HK-2 (cell line): ENCODE measurements around the gene ANKDD1A.

ENCODE experiments used
- DNase-seq: peaks from one replicate; pipeline ENCODE4 v3.0.0-alpha.2; 2018; ENCODE audit not compliant: unreplicated experiment

Gene ANKDD1A

DNA sequence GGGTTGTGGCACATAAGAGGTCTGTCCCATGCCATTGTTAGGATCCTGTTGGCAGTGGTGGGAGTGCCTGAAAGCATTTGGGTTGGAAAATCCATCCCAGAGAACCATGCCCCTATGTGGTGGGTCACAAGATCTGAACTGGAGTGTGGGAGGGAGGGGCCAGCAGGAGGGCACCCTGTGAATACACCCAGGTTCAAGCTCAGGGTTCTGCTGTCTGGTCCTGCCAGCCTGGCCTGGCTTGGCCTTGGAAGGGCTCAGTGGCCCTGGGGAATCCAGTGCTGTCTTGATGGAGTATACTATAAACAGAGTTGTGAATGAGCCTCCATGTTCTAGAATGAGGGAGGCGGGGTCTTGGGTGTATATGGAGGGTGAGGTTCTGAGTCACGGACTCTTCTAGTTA lies 11.8 kb downstream of the ANKDD1A start:
- DNase-seq, result no peak

DNA sequence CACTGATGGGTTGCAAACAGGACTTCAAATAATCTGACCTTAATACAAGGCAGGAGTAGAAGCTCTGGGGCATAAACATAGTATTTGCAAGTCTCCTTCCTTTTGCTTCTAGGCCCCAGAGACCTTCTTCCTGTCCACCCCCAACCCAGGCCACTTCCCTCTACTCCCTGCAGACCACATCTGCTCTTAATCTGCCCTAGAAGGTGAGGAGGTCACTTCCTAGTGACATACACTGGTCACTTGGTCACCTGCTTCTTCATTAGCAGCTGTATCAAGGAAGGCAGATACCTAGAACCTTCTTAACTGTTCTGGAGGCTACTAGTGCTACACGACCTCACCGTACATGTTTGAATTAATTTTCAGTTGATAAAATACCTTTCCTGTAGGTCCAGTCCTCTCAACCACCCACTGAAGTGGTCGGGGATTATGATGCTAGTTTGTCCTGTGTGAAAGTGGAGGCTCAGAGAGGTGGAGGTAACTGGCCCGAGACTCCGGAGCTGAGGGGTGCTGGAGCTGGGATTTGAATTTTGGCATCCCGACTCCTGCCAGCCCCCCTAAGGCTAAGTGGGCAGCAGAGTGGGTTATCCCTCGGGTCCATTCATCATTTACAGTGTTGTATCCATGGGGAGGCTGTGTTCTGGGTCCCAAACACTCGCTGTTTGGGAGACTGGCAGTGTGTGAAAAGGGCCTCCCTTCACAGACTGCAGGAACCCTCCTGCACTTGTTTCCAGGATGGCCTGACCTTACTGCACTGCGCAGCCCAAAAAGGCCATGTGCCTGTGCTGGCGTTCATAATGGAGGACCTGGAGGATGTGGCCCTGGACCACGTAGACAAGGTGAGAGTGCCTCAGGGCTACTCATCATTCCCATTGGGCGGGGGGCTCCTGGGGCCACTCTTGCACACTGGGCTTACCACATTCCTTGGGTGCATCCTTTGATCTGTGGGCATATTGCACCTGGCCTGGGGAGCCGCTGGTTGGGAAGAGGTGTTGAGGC lies 13.9 kb downstream of the ANKDD1A start:
- no peak for DNase-seq

GRCh38 chr15:64926661-64927060 lies 15.0 kb downstream of the ANKDD1A start:
- no peak for DNase-seq

DNA sequence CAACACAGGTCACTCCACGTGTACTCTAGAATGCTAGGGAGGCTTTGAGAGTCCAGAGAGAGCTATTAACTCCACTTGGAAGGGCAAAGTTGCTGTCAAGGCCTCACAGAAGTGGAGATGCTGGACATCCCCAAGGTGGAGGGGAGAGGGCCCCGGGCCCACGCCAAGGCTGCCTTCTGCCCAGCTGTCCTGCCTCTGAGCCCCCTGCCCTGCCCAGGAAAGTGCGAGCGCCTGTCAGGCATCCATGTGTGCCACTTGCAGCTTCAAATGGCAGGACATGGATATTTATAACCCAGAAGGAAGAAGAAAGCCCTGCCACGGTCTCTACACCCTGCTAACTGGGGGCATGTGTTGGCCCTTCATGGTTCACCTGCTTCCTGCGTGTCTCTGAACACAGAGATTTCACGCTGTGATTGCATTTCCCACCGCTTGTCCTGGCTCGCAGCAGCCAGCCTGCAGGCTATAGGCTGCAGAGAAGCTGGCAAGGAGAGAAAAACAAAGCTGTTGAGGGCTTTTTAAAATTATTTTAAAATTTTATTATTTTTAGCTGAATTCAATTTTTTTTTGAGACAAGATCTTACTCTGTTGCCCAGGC lies 17.0 kb downstream of the ANKDD1A start:
- DNase-seq, result no peak

DNA sequence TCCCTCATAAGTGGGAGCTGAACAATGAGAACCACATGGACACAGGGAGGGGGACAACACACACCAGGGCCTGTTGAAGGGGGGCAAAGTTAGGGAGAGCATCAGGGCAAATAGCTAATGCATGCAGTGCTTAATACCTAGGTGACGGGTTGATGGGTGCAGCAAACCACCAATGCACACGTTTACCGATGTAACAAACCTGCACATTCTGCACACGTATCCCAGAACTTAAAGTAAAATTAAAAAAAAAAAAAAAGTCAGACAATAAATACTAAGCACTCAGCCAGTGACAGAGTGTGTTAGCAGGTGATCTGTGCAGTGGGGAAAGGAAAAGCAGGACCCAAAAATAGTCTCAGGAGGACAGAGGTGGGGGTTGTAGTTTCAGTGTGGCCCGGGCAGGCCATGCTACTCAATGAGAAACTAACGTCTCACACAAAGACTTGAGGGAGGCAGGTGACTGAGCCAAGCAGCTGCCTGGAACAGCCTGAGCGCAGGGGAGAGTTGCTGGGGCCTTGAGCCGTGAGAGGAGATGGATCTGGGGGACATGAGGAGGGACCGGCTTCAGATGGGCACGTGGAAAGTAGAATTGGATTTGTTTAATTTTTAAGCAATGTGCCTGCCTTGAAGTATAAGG lies 18.4 kb downstream of the ANKDD1A start:
- DNase-seq, result no peak

- DNase-seq, result no peak
Measured at GRCh38 chr15:64930778-64931371, 19.2 kb downstream of the ANKDD1A start.

DNA sequence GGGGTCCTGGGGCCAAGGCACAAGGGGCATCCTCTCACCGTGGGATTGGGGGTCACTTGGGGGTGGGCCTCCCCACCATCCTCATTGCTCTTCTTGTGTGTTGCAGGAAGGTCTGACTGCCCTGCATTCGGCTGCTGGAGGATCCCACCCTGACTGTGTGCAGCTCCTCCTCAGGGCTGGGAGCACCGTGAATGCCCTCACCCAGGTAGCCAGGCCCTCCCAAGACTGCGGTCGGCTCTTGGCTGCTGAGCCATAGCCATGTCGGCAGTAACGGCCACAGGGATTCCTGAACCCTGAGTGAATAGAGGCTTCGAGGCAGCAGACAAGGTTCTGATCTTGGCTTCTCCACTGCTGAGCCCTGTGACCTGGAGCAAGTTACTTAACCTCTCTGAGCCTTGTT lies 19.7 kb downstream of the ANKDD1A start:
- DNase-seq, result no peak

GRCh38 chr15:64934023-64934422 lies 22.3 kb downstream of the ANKDD1A start:
- no peak for DNase-seq

- no peak for DNase-seq
Measured at GRCh38 chr15:64938192-64938591, 26.5 kb downstream of the ANKDD1A start.

DNA sequence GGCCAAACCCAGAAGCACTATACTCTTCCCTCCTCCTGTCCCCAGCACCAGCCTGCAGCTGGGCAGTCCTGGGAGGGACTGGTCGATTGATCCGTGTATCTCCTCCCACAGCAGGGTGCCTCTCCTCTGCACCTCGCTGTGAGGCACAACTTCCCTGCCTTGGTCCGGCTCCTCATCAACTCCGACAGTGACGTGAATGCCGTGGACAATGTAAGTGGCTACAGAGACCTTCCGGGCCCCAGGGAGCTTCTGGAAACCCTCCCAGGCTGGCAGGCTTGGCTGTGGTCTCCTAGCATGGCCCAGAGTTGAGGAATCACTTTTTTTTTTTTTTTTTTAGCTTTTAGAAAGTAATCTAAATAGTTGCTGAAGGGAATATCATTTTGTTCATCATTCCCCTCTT lies 30.7 kb downstream of the ANKDD1A start:
- DNase-seq, result no peak

GRCh38 chr15:64943512-64944225 lies 32.0 kb downstream of the ANKDD1A start:
- DNase-seq, result no peak

- DNase-seq, result no peak
Measured at GRCh38 chr15:64944961-64945360, 33.3 kb downstream of the ANKDD1A start.

- no peak for DNase-seq
Measured at GRCh38 chr15:64947211-64947610, 35.5 kb downstream of the ANKDD1A start.

- no peak for DNase-seq
Measured at GRCh38 chr15:64948916-64949315, 37.2 kb downstream of the ANKDD1A start.

DNA sequence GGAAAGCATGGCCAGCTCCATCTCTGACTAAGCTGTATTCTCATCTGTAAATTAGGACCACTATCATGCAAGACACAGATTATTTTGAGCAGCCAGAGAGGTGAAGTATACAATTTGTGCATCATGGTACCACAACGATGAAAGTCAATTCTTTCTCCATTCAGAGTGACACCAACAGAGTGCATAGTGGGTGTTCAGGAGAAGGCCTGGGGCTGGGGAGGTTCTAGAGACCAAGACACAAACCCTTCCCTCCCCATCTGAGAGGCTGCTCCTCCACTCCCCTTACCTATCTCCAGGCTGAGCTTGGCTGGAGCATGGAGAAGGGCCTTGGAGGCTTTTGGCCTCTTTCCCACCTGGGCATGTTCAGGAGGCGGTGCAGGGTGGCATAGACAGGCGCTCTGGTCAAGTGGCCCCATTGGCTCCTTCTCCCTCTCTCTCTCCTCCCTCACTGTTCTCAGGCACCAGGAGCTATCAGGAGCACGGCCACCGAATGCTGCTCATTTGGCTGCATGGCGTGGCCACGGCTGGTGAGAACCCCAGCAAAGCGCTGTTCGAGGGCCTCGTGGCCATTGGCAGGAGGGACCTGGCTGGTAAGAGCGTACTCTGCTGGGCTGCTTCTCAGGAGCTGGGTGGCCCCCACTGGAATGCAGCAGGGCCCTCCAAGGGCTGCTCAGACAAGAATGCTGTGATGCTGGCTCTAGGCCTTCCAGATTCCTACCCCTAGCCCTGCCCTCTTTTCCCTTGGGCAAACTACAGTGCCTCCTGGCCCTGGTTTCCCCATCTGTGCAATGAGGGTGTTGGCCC lies 37.9 kb downstream of the ANKDD1A start:
- no peak for DNase-seq

DNA sequence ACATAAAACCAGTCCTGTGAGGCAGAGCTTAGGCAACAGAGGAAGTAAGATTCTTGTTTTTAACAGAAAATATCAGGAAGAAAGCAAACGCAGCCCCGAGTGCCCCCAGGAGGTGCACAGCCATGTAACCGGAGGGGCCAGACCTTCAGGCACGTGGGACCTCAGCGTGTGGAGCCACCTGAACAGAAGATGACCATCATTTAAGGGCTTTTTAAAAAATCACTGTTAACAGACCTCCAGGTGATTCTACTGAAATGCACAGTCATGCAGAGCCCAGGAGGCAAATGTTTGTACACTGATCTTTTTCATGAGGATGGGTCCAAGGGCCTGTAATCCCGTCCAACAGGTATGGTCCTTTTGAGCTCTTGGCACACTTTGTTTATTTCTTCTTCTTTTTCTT lies 39.2 kb downstream of the ANKDD1A start:
- no peak for DNase-seq

DNA sequence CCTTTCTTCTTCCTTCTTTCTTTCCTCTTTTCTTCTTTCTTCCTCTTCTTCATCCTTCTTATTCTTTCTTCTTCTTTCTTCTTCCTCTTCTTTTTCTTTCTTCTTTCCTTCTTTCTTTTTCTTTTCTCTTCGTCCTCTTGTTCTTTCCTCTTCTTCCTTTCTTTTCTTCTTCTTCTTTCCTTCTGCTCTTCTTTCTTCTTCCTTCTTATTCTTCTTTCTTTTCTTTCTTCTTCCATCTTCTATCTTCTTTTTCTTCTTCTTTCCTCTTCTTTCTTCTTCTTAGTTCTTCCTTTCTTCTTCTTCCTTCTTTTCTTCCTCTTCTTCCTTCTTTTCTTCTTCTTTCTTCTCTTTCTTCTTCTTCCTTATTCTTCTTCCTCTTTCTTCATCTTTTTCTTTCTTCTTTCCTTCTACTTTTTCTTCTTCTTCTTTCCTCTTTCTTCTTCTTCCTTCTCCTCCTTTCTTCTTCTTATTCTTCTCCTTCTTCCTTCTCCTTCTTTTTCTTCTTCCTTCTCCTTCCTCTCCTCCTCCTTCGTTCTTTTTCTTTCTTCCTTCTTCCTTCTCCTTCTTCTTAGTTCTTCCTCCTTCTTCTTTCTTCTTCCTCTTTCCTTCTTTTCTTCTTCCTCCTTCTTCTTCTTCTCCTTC lies 40.2 kb downstream of the ANKDD1A start:
- no peak for DNase-seq

DNA sequence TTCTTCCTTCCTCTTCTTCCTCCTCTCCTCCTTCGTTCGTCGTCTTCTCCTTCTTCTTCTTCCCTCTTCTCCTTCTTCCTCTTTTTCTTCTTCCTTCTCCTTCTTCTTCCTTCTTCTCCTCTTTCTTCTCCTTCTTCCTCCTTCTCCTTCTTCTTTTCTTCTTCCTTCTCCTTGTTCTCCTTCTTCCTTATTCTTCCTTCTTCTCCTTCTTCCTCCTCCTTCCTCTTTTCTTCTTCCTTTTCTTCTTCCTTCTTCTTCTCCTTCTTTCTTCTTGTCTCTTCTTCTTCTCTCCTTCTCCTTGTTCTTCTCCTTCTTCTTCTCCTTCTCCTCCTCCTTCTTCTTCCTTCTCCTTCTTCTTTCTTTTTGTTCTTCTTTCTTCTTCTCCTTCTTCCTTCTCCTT lies 42.7 kb downstream of the ANKDD1A start:
- DNase-seq, result no peak

GRCh38 chr15:64959128-64959527 lies 47.4 kb downstream of the ANKDD1A start:
- no peak for DNase-seq

DNA sequence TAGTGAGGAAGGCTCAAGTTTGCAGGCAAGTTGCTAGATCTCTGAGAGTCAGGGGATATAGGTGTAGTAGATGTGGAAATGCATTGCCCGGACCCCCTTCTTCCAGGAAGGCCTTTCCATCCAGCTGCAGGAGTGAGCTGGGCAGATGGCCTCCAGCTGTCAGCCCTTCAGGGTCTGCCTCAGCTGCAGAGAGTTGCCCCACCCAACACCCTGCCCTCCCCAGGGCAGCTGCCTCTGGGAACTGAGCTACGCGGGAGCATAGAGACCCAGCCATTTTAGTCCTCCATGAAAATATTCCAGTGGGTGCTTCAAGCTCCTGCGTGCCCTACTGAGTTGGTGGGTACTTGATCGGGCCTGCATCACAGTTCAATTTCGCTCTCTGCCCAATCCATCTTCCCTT lies 48.5 kb downstream of the ANKDD1A start:
- no peak for DNase-seq
